CD4-positive, alpha-beta T cell treated with Interleukin-10 for 1 hour (primary cell): ENCODE data around the gene UQCC2.

ENCODE experiments used
- DNase-seq: peaks from one replicate; pipeline ENCODE4 v3.0.0-alpha.2; 2020

The UQCC2 gene

DNA sequence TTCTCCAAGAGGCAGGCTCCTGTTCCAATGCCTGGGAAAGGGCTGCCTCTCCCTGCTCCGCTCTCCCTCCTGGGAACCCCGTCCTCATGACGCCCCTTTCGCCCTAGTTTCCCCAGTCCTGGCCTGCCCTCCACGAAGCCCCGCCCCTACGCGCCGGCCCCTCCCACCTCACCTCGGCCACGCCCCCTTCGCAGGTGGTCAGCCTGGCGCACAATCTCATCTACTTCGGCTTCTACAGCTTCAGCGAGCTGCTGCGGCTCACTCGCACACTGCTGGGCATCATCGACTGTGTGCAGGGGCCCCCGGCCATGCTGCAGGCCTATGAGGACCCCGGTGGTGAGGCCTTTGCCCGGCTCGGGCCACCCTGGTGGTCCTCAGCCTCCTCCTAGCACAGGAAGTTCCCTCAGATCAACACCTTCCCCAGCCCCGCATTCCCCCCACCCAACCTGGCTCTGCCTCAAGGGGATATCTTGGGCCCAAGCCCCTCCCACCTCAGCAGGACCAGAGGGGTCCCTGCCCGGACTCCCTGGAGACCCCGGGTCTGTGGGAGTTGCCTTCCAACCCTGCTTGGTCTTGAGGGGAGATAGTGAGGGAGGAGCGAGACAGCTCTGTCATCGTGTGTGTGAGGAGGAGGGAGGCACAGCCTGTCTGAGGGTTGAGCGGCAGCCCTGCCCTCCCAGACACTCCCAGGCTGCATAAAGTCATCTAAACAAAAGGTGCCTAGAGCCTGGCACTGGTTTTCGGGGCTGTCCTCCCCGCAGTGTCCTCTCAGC lies 40.3 kb downstream of the UQCC2 start:
- no peak for DNase-seq

- no peak for DNase-seq
Observed at GRCh38 chr6:33670086-33670660, 41.3 kb downstream of the UQCC2 start.

GRCh38 chr6:33668914-33669313 lies 42.6 kb downstream of the UQCC2 start:
- DNase-seq = peak; percentile 70

- no peak for DNase-seq
Observed at GRCh38 chr6:33668328-33668727, 43.2 kb downstream of the UQCC2 start.

DNA sequence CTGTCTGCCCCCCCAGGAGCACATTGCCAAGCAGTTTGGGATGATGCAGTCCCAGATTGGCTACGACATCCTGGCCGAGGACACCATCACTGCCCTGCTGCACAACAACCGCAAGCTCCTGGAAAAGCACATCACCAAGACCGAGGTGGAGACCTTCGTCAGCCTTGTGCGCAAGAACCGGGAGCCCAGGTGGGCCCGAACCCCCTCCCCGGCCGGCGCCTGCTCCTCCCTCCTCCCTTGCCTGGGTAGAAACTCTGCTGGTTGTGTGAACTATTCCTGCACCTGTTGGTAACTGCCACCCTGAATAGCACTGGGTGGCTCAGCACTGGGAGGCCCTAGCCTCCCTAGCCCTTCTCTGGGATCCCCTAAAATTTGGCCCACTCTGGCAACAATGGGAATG lies 43.7 kb downstream of the UQCC2 start:
- no peak for DNase-seq

DNA sequence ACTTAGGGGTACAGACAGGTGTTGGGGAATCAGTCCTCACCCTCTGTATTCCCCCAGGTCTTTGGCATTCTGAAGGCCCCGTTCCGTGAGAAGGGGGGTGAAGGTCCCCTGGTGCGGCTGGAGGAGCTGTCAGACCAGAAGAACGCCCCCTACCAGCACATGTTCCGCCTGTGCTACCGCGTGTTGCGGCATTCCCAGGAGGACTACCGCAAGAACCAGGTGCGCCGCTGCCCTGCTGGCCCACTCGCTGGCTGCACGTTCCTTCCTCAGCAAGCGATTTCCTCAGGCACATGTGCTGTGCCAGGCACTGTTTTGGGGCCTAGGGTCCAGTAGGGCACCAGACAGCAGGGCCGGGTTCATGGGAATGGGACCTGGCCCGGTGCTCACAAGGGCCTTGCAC lies 44.4 kb downstream of the UQCC2 start:
- DNase-seq = no peak

GRCh38 chr6:33665957-33666356 lies 45.5 kb downstream of the UQCC2 start:
- no peak for DNase-seq

DNA sequence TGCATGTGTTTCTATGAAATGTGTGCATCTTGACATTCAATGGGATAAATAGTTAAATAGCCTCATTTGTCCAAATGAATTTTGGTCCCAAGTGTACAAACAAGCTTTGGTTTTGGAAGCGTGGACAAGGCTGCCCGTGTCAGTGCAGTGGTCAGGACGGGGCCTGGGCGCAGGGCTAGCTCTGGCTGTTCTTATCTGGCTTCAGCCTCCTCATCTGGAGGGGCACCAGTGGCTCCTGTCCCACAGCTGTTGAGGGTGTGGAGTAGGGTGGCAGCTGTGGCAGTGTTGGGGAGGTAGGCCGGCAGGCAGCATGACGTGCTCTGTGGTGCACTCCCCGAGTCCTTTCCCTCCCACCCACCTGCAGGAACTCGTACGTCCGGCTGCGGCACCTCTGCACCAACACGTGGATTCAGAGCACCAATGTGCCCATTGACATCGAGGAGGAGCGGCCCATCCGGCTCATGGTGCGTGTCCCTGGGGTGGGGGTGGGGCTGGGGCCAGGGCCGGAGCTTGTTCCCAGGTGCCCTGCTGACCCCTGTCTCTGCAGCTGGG lies 46.9 kb downstream of the UQCC2 start:
- no peak for DNase-seq

GRCh38 chr6:33663727-33664449 lies 47.6 kb downstream of the UQCC2 start:
- DNase-seq = no peak

DNA sequence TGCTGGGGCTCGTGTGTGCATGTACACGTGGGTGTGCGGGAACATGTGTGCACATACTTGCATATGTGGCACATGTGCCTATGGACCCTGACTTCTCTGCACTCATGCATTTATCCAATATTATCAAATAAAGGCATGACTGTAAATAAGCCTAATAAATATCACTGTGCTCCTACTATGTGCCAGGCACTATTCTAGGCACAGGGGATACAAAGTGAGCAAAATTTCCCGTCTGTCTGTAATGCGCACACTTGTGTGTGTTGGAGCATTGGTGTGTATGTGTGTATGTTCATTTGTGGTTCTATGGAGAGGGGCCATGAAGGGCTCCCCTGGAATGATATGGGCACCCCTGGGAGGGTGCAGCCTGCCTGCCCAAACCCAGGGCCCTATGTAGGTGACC lies 48.5 kb downstream of the UQCC2 start:
- DNase-seq = no peak

DNA sequence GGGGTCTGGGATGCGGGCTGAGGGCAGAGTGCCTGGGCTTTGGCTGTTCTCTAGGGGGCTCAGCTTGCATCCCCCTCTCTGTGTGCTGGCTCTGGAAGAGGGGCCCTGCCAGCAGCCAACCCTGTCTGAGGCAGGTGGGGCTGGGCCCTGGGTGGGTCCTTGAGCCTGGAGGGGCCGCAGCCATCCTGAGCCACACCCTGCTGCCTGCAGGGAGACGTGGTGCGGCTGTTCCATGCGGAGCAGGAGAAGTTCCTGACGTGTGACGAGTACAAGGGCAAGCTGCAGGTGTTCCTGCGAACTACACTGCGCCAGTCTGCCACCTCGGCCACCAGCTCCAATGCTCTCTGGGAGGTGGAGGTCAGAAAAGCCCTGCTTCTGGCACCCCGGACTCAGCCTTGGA lies 49.2 kb downstream of the UQCC2 start:
- no peak for DNase-seq

DNA sequence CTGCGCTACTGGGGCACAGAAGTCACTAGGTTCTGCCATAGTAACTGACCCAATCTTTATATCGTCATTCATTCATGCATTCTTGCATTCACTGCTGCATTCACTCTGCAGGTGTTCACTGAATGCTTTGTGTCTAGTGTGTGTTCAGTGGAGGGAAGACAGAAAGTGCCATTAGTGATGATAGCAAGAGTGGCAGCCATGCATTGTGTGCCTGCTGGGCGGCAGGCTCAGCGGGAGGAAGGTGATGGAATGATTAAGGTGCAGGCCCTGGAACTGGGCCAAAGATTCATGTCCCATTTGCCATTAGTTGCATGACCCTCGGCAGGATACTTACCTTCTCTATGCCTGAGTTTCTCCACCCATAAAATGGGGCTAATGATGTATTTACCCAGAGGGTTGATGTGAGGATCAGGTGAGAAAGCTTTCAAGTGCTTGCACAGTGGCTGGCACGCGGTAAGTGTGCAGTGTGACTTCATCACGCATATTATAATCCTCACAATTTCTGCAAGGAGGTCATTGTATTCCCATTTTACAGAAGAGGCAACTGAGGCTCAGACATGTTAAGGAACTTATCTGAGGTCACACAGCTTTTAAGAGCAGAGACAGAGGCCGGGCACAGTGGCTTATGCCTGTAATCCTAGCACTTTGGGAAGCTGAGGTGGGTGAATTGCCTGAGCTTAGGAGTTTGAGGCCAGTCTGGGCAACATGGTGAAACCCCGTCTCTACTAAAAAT lies 50.2 kb downstream of the UQCC2 start:
- no peak for DNase-seq

DNA sequence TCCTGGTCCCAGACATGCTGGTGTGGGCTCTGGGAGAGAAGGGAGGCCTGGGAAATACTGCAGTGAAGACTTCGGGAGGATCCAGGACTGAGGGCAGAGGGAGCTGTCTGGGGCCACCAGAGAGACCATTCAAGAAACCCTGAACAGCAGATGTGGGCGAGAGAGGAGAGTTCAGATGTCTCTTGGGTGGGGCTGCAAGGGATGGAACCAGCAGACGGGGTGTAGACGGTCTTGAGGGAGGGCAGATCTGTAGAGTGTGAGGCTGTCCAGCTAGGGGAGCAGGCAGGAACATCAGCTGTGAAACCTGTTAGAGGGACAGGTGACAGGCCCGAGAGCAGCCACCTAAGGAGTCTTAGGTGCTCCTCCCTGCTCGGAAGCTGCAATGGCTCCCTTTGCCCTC lies 51.5 kb downstream of the UQCC2 start:
- DNase-seq = no peak

- DNase-seq = no peak
Observed at GRCh38 chr6:33658982-33659689, 52.4 kb downstream of the UQCC2 start.

DNA sequence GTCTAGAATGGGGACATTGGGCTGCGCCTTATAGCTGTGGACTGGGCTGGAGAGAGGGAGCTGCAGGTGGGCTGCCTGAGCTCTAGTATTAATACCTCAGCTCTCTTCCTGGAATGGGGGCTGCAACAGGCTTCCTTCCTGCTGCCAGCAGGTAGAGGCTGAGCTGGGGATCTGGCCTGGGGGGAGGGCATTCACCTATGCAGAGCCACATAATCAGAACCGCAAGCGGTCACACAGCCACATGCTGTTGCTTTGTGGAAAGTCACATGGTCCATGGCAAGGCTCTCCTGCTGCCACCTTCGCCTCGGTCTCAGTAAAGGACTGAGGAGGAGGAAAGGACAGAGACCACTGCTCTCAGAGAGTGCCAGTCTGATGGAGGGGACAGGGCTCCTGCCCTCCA lies 54.7 kb downstream of the UQCC2 start:
- no peak for DNase-seq

DNA sequence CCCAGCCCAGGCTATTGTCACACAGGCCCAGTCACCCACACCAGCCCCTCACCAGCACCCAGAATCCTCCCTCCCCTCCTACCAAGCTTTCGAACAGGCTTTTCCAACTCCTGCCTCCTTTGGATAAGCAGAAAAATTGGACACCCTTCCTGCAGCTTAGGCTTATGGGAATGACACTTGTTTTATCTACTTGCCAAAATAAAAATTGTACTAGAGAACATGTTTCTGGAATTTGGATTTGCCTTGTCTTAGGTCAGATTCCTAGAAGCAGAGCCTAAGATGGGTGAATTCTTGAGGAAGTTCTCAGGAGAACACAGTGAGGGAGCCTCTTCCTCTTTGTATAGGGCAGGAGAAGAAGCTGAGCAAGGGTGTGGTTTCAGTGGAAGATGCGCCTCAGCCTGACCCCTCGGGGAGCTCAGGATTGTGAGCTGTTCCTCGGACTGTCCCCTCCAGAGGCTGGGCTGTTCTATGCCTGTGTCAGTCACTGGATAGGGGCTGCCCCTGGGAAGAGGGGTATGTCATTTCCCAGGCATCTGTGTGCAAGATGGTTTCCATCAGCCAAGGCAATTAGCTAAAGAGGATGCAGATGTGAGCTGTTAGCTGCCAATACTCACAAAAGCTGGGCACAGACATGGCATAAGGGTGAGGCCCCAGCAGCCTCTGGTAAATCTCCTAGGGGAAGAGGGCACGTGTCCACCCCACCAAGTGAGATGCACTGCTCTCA lies 56.5 kb downstream of the UQCC2 start:
- DNase-seq = no peak

DNA sequence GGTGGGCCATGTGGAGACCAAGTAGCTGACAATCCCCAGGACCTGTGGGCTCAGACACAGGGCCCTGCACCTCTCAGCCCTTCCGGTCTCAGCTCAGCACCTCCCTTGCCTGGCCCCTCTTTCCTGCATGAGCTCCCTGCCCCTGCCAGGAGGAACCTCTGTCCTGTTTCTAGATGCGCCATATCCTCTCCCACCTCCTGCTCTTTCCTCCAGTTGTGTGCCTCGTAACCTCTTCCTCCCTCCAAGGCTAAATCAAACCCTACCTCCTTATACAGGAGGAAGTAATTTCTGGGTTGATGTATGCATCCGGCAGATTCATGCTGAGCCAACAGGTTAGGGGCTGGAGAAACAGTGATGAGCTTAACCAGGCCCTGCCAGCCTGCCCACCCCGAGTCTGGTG lies 59.5 kb downstream of the UQCC2 start:
- no peak for DNase-seq

DNA sequence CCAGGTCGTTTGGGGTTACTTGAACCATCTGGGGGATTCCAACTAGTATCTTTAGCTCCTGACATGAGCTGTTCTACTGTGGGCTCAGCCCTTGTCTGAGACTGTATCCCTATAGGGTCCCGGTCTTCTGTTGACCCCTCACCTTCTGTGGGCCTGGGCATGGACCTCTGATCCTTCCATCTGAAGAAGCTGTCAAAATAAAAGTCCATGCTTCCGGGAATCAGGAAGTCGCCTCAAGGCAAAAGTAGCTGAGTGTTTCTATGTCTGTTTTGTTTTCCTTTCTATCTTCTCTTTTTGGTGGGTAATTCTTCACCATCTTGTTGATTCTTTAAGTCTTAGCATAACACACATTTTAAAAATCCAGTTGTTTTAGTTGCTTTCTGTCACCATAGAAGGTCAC lies 60.1 kb downstream of the UQCC2 start:
- no peak for DNase-seq
